ENCODE measurements around the gene ARHGEF10L.

ARHGEF10L gene

DNA sequence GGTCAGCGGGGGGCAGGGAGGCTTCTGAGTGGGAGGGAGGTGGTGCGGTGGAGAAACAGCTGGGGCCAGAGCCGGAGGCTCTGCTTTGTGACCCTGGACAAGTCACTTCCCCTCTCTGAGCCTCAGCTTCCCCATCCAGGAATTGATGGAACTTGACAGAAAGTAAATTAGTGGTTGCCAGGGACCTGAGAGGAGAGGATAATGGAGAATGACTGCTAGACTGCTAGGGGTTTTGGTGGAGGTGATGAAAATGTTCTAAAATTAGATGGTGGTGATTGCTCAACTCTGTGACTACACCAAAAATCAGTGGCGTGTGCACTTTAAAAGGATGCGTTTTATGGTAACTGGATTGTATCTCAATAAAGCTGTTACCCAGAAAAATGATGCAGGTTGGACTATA is 100.9 kb downstream of the ARHGEF10L start:
- DNase-seq, result no peak

DNA sequence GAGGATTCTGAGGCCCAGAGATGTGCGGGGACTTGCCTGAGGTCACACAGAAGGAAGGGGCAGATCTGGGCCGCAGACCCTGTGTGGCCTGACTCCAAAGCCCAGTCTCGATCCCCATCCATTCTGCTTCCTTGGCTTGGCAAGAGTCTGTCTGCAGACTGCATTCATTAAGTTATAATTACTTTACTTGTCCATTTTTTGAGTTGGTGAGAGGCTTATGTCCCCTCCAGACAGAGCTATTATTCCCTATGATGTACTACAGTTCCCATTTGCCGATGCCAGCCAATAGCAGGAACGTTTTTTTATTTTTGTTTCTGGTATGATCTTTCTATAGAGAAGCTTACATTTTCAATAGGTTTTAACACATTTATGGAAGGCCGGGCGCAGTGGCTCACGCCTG is 101.5 kb downstream of the ARHGEF10L start:
- no peak for DNase-seq

DNA sequence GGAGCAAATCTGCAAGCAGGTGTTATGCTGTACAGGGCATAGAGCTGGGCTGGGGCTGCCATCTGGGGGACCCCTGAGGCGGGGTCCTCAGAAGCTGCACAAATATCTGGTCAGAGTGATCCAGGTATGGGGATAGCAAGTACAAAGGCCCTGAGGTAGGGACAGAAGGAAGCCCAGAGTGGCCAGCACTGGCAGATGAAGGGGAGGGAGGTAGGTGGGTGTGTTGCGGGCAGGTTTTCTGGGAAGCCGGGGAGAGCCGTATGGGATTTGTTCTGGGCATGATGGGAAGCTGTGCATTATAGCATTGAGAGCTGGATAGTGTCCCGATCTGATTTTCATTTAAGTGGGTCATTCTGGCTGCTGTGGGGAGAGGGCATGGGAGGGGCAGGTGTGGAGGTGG is 102.7 kb downstream of the ARHGEF10L start:
- no peak for DNase-seq

DNA sequence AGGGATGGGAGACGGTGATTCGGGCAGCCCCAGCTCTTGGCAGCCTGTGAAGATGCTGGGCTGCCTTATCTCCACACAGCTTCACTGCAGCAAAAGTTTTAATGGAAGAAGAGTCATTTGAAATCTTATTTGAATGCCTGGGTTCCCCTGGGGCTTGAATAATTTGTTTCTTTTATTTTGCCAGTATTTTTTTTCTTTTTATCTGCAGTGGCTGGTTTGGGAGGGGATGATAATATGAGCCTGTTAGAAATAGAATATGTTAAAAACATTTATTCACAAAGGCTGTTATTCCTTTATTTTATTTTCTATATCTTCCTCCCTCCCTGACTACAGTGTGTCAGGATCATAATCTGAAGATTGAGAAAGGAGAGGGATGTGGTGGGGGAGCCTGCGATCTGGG is 103.4 kb downstream of the ARHGEF10L start:
- DNase-seq, result no peak

DNA sequence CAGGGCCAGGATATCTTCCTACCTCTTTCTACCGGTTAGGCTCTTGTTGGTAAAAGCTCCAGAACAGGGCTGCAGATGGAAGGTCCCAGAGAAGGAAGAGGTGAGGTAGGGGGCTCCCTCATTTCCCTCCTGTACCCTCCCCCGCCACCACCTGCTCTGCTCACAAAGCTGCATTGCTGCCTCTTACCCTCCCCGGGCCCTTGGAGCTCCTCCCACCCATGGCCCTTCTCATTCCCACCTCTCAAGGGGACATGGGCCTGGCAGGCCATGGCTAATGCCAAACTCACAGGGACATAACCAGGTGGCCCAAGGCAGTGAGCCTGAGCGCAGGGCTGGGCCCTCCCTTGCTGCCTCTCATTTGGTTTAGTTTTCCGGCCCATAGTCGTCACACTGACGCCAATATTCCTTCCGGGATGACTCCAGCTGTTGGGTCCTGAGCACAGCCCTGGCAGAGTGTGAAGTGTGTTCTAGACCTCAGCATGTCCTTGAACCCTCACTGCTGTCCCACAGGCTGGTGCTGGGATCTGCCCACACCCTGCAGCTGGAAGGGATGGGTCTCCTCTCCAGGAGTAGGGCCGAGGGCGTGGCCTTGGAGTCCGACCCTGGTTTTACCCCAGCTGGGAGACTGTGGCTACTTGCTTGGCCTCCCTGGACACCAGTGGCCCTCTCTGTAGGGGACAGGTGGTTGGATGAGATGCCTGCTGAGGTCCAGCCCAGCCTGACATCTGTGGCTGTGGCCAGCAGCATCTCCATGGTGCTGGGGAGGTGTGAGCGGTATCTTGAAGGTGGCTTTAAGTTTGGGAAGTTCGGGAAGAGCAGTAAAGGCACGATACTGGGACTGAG is 104.6 kb downstream of the ARHGEF10L start:
- no peak for DNase-seq

DNA sequence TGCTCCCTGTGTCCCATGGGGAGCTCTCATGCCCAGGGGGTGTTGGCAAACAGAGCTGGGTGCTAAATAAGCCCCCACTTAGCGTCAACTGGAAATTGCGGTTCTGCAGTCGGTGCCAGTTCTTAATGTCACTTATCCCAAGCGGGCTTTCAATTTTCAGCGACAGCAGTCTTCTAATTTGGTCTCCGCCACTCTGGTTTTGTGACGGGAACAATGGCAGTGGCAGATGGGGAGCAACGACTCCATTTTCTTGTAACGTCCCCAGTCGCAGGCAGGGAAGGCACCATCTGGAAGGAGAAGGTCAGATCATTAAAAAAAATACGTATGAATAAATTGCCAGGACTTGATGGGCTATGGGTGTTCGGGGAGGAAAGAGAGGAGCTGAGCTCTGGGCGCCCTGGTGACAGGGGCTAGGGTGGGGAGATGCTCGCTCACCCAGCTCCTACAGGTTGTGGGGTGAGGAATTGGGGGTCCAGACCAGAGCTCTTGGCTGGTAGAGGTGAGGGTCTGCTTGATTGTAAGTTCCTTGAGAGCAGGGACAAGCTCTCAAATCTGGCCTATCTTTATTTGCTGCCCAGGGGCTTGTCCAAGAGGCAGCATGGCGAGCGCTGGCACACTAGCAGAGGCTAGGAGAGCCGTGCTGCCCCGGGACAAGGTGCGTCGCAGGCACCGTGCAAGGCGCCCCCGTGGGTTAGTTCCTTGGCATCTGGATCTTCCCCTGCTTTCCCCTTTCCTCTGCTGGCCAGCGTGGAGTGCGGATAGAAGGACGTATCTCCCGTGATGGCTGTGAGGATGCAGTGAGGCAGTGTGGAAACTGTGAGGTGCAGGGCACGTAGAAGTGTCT is 105.8 kb downstream of the ARHGEF10L start:
- DNase-seq, result no peak

DNA sequence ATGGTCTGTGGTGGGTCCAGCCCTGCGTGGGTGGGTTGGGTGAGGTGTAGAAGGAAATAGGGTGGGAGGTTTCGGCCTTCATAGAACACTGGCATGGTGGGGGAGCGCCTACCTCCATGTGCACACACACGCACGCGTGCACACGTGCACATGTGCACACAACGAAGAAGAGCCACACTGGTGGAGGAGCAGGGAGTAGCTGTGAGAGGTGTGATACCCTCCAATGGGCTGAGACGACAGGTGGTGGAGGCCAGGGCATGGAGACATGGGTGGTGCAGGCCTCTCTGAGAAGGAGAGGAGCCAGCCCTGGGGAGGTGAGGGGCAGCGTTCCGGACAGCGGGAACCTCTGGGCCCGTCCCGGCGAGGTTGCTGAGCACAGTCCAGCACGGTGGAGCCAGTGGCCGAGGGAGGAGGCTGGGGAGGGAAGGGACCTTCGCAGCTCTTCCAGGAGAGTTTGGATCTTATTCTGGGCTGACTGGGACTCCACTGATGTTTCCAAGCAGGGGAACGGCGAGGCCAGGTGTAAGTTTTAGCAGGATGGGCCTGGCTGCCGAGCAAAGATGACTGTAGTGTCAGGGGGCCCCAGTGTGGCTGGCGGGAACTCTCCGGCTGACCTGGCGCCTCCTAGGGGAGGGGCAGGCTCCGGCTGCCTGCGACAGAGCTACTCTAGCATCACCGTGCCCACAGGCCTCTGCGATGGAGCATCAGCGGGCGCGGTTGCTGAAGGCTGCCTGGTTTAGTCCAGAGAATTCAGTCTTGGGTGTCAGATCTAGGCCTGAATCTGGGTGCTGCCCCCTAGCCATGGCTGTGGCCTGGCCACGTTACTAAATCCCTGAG is 107.2 kb downstream of the ARHGEF10L start:
- DNase-seq, result no peak

DNA sequence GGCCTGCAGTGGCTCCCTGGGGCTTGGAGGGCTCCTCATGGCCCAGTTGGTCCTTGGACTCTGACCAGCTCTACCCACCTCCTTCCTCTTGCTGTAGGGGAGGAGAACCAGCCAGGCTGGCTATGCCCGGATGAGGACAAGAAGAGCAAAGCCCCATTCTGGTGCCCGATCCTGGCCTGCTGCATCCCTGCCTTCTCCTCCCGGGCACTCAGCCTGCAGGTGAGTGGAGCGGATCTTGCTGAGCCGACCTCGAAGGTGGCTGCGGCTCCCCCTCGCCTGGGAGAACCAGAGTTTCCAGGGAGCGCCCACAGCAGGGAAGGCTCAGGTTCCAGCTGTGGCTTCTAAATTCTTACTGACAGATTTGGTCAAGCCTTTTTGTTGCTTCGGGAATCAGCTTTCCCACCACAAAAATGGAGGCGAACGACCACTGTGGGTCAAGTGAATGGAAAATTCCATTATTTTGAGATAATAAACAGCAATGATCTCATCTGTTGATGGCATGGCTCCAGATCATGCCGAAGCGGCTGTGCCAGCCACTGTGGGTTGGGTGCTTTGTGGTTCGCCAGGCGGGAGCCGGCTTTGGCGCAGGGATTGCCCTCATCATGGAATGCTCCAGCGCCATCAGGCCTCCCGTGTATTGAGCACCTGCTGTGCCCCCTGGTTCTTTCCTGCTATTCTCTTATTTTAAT is 109.1 kb downstream of the ARHGEF10L start:
- DNase-seq, result no peak

DNA sequence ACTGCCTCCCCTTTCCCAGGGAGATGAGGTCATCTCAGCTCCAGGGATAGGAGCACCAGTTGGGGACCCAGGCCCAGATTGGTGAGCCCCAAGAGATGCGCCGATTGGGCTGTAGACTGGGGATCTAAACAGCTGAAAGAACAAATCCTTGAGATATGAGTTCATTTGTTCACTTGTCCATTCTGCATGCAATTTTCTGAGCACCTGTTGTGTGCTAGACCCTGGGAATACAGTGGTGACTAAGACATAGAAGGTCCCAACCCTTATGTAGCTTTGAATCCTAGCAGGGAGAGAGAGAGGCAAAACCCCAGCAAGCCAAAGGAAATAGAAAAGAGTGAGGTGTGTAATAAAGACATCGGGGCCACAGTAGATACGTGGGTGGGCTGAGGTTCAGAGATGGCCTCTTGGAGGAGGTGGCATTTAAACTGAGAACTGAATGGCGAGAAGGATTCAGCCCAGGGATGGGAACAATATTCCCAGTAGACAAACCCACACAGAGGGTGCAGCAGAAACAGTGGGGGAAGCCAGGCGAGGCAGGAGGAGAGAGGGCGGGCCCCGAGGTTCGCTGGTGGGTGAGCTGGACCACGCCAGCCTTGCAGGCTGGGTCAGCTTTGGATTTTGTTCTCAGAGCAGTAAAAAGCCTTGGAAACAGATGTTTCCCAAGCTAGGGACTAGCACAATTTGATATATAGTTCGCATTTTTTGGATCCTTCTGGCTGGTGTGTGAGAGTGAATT is 110.0 kb downstream of the ARHGEF10L start:
- DNase-seq, result no peak

DNA sequence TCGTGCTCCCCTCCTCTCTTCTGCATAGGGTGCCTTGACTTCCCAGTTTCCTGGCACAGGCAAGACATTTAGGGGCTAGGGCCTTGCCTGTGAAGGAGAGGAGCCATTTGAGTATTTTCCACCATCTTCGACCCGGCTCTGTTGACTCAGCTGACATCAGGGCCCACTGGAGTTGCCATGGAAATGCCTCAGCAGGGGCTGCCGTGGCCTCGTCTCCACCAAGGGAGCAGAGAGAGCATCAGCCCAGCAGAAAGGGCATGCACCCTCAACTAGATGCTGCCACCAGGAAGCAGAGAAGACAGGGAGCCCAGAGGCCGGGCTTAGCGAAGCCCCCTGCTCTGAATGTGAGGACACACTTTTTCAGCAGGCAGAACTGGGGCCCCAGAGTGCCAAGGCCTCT is 113.8 kb downstream of the ARHGEF10L start:
- DNase-seq, result no peak

DNA sequence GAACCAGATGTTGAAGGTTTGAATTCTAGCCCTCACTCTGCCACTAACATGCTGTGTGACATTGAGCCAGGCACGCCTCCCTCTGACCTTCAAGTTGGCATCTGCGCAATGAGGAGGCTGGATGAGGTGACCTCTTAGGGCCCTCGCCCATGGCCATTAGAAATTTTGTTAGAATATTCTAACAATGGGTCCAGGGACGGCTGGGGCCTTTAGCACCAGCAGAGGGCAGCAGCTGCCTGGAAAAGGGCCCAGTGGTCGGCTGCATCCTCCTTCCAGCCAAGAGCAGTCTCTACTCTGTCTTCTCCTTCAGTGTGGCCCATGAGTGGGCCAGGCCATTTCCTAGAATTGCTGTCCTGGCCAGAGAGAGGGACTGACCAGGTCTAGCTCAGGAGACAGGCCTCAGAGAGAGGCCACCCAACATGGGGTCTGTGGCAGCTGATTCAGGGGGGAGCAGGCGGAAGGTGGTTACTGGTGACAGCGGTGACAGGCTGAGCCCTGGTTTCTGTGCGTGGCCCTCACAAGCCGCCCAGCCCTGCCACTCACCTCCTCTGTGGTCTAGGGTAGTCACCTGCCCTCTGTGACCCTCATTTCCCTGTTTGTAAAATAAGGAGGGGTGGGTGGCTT is 114.3 kb downstream of the ARHGEF10L start:
- peak; percentile 11 for DNase-seq

DNA sequence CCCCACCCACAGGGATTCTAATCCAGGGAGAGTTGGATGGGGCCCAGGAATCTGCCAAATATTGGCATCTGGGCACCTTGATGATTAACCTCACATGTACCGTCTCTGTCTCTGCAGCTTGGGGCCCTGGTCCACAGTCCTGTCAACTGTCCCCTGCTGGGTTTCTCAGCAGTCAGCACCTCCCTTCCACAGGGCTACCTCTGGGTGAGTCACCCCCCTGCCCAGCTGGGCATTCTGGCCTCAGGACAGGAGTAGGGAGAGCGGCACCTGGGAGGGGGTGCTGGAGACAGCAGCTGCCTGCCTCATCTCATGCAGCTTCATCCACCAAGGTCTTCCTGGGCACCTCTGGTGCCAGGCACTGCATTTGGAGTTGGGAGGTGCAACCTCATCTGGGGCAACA is 115.0 kb downstream of the ARHGEF10L start:
- DNase-seq, result no peak

DNA sequence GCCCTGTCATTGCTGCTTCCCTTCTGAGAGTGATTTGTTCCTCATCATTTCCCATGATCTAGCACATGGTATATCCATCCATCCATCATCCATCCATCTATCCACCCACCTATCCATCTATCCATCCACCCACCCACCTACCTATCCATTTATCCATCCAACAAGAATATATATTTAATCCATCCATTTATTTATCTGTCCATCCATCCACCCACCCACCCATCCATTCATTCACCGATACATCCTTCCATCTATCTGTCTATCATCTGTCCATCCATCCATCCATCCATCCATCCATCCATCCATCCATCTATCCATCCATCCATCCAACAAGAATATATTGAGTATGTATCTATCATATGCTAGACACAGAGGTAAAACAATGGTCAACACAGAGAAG is 115.7 kb downstream of the ARHGEF10L start:
- DNase-seq, result no peak

DNA sequence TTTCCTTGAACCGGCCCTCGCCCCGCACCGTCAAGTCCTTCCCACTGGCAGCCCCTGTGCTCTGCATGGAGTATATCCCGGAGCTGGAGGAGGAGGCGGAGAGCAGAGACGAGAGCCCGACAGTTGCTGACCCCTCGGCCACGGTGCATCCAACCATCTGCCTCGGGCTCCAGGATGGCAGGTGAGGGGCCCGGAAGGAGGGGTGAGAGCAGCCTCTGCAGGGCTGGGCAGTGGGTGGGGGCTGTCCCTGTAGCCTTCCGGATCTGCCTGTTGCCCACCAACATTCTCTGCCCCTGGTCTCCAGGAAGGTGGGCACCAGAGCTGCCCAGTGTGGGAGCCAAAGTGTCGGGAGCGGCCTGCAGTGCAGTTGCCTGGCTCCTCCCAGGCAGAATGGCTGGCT is 116.4 kb downstream of the ARHGEF10L start:
- no peak for DNase-seq

DNA sequence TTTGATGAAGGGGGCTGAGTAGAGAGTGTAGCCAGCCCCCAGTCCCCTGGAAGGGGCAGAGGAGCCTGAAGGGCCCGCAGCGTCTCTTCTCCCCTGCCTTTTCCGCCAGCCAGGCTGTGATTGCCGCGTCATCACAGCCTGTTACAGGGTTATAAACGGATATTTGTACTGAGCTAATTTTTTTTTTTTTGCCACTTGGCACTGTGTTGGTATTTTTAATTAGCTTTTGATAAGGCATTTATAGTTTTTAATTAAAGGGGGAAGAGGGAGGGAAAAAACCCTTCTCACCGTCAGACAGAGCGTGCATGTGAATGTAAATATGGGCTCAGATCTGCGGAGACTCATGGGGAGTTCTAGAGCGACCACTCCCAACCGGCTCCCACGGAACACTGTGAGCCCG is 117.9 kb downstream of the ARHGEF10L start:
- no peak for DNase-seq

DNA sequence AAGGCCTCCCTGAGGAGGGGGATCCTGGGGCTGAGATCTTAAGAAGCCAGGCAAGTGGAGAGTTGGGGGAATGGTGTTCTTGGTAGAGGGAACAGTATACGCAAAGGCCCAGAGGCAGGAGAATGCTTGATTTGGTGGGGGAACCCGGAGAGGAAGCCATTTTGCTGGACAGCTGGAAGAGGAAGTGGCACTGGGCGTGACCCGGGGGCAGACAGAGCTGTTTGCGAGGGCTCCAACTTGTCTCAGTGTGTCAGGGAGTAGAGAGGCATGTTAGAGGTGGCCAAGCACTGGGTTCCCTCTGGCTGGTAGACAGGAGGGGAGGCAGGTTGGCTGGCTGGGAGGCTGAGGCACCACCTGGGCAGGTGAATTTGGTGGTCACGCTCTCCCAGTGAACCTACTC is 119.3 kb downstream of the ARHGEF10L start:
- DNase-seq, result no peak

DNA sequence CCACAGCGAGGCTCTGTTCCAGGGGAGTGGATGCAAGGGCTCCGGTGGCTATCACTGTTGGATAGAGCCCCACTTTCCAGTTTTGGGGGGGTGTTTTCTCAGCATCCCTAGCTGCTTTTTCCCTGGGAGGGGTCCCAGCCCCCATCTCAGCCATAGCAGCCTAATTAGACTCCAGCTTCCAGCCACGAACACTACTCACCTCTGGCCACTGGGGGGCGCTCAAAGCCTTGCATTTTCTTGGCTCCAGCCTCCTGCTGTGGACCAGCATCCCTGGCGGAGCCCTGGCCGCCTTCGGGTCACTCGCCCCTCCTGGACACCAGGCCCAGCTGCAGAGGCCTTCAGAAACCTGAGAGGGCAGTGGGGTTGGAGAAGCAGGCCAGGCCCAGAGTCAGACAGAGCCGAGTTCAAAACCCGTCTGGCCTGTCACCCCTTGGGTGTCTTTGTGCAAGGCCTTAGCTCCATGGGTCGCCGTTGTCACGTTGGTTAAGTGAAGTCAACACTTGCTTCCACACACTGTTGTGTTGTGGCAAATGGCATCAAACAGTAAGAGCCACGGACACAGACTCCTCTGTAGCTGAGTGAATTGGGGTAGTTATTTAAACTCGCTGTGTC is 122.2 kb downstream of the ARHGEF10L start:
- DNase-seq, result peak; percentile 51

DNA sequence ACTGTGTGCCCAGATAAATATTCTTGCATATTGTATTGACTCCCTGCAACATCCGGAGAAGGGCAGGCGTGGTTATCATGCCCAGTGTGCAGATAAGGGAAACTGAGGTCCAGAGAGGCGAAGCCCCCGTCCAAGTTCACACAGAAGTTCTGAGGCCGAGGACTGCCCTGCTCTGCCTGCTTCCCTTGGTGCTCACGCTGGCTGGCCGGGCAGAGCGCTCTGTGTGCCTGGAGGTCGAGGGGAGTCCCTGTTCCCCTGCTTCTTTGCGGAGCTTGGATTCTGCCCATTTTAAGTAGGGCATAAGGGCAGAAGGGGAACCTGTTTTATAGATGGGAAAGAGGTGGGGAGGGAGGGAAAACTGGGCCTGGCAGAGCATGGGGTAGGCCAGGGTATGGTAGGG is 122.8 kb downstream of the ARHGEF10L start:
- DNase-seq, result no peak

DNA sequence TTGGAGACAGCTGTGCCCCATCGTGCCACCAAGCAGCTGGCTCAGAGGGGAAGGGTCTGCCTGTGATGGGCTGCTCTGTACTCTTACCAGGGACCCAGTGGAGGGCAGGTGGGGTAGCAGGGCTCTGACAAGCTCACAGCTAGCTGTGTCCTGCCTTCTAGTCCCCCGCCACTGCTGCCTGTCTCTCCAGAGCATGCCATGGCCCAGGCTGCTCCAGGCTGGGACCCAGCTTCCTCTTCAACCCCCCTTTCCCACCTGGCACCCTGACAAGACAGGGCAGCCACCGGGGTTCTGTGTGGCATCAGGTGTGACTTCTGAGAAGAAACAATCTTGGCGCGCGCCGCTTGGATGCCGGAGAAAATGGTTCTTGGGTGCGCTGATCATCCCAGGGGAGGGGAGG is 123.3 kb downstream of the ARHGEF10L start:
- DNase-seq, result no peak

DNA sequence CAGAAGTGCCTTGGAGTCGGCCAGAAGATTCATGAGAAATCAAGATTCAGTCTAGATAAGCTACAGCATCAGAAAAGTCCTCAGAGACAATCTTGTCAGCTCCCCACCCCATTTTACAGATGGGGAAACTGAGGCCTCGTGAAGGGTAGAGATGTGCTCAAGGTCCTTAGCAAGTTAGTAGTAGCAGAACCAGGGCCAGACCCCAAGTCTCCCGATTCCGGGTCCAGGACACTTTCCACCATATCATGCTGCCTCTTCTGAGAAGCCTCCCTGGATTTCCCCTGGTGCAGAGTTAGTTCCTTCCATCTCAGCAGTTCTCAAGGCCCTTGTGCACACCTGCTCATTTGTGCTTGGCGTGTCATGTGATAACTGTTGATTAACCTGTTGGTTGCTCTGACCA is 124.1 kb downstream of the ARHGEF10L start:
- no peak for DNase-seq

DNA sequence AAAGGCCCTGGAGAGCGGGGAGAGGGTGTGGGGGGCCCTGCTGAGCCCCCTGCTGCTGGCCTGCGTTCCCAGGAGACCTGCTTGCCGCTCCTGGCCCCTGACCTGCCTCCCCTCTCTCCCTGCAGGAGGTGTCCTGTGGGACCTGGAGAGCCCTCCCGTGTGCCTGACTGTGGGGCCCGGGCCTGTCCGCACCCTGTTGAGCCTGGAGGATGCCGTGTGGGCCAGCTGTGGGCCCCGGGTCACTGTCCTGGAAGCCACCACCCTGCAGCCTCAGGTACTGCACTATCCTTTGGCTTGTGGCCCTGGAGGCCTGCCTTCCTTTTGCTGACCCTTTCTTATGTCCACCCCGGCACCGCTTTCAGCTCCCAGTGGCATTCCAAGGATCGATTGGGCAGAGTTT is 124.8 kb downstream of the ARHGEF10L start:
- no peak for DNase-seq
